Stimulated activated CD8-positive, alpha-beta memory T cell treated with anti-CD3 and anti-CD28 coated beads, Interleukin-4, amount 100 ng/mL, for 4 hours (primary cell): ENCODE measurements around the gene RUNX1.
"Not testable (repeated sequence)": the region's sequence is repeated elsewhere in the genome, so short reads cannot be mapped to it uniquely, and the experiment has no call there.

Source experiments
- DNase-seq, 2 donors: peaks; one replicate each; pipeline ENCODE4 v3.0.0-alpha.2; 2020; ENCODE audit warnings: low read depth in 2 of 2, low spot score in 1 of 2

The RUNX1 gene

GRCh38 chr21:34994766-34995631, 54.1 kb downstream of the RUNX1 start:
- no peak for DNase-seq

GRCh38 chr21:34993521-34993921, 55.6 kb downstream of the RUNX1 start:
- not testable (repeated sequence) for DNase-seq

- no peak for DNase-seq
These were observed 56.2 kb downstream of the RUNX1 start for GRCh38 chr21:34992736-34993398.

- no peak for DNase-seq
These were observed 56.9 kb downstream of the RUNX1 start for GRCh38 chr21:34992180-34992579.

GRCh38 chr21:34991366-34991957, 57.6 kb downstream of the RUNX1 start:
- no peak for DNase-seq

- no peak for DNase-seq
These were observed 58.3 kb downstream of the RUNX1 start for GRCh38 chr21:34990842-34991241.

- DNase-seq: no peak
These were observed 59.6 kb downstream of the RUNX1 start for GRCh38 chr21:34989337-34990151.

- DNase-seq: no peak
These were observed 60.5 kb downstream of the RUNX1 start for GRCh38 chr21:34988625-34989024.

- no peak for DNase-seq
These were observed 61.0 kb downstream of the RUNX1 start for GRCh38 chr21:34988139-34988538.

GRCh38 chr21:34987501-34988072, 61.5 kb downstream of the RUNX1 start:
- DNase-seq: no peak

GRCh38 chr21:34986561-34987500, 62.3 kb downstream of the RUNX1 start:
- DNase-seq: peak in 1 of 2 donors; percentile 59

- DNase-seq: no peak
These were observed 64.6 kb downstream of the RUNX1 start for GRCh38 chr21:34984356-34985058.

GRCh38 chr21:34983680-34984086, 65.4 kb downstream of the RUNX1 start:
- DNase-seq: peak; percentile 52 to 67

GRCh38 chr21:34981791-34982190, 67.3 kb downstream of the RUNX1 start:
- DNase-seq: no peak

GRCh38 chr21:34980423-34981115, 68.5 kb downstream of the RUNX1 start:
- no peak for DNase-seq

GRCh38 chr21:34979383-34979782, 69.7 kb downstream of the RUNX1 start:
- DNase-seq: no peak

- no peak for DNase-seq
These were observed 71.8 kb downstream of the RUNX1 start for GRCh38 chr21:34977333-34977732.

GRCh38 chr21:34974162-34974981, 74.7 kb downstream of the RUNX1 start:
- no peak for DNase-seq
